CD4-positive, alpha-beta T cell treated with Interleukin-1 beta for 1 hour (primary cell): ENCODE results near the gene MARCHF3.

Experiments
- DNase-seq, 2 donors: peaks; one replicate each; pipeline ENCODE4 v3.0.0-alpha.2; 2020 to 2022

Gene MARCHF3

GRCh38 chr5:126982926-126983873 is 47.2 kb downstream of the MARCHF3 start:
- no peak for DNase-seq

GRCh38 chr5:126982202-126982601 is 48.2 kb downstream of the MARCHF3 start:
- no peak for DNase-seq

- DNase-seq: no peak
These were observed 48.7 kb downstream of the MARCHF3 start for GRCh38 chr5:126981701-126982100.

GRCh38 chr5:126981222-126981621 is 49.1 kb downstream of the MARCHF3 start:
- DNase-seq: no peak

GRCh38 chr5:126978258-126978657 is 52.1 kb downstream of the MARCHF3 start:
- DNase-seq: no peak

GRCh38 chr5:126976520-126977172 is 53.7 kb downstream of the MARCHF3 start:
- no peak for DNase-seq

GRCh38 chr5:126975796-126976195 is 54.6 kb downstream of the MARCHF3 start:
- DNase-seq: no peak

- DNase-seq: no peak
These were observed 57.2 kb downstream of the MARCHF3 start for GRCh38 chr5:126973193-126973592.

- DNase-seq: peak; percentile 43
These were observed 58.1 kb downstream of the MARCHF3 start for GRCh38 chr5:126972062-126972895.

GRCh38 chr5:126971455-126972031 is 58.8 kb downstream of the MARCHF3 start:
- DNase-seq: no peak

GRCh38 chr5:126970517-126971017 is 59.8 kb downstream of the MARCHF3 start:
- DNase-seq: no peak

- DNase-seq: no peak
These were observed 60.8 kb downstream of the MARCHF3 start for GRCh38 chr5:126969548-126969947.

GRCh38 chr5:126967808-126968466 is 62.4 kb downstream of the MARCHF3 start:
- DNase-seq: no peak

GRCh38 chr5:126965487-126965886 is 64.9 kb downstream of the MARCHF3 start:
- no peak for DNase-seq

- DNase-seq: no peak
These were observed 65.3 kb downstream of the MARCHF3 start for GRCh38 chr5:126965061-126965475.

GRCh38 chr5:126963822-126964375 is 66.5 kb downstream of the MARCHF3 start:
- DNase-seq: no peak

- no peak for DNase-seq
These were observed 68.7 kb downstream of the MARCHF3 start for GRCh38 chr5:126961702-126962101.

- DNase-seq: no peak
These were observed 69.2 kb downstream of the MARCHF3 start for GRCh38 chr5:126961128-126961527.

- DNase-seq: no peak
These were observed 71.2 kb downstream of the MARCHF3 start for GRCh38 chr5:126959188-126959587.

- DNase-seq: no peak
These were observed 73.4 kb downstream of the MARCHF3 start for GRCh38 chr5:126956991-126957390.

GRCh38 chr5:126954981-126955380 is 75.4 kb downstream of the MARCHF3 start:
- DNase-seq: no peak

- no peak for DNase-seq
These were observed 76.7 kb downstream of the MARCHF3 start for GRCh38 chr5:126953640-126954039.
